GM18519 (cell line): ENCODE measurements around the gene PAX2.

Source experiments
- ATAC-seq: cut with Tn5 transposase; IDR thresholded peaks from one replicate; pipeline ENCODE4 v1.9.1; 2021; ENCODE audit warnings: mild to moderate bottlenecking, moderate library complexity; ENCODE audit not compliant: unreplicated experiment, low FRiP score

PAX2 gene

DNA sequence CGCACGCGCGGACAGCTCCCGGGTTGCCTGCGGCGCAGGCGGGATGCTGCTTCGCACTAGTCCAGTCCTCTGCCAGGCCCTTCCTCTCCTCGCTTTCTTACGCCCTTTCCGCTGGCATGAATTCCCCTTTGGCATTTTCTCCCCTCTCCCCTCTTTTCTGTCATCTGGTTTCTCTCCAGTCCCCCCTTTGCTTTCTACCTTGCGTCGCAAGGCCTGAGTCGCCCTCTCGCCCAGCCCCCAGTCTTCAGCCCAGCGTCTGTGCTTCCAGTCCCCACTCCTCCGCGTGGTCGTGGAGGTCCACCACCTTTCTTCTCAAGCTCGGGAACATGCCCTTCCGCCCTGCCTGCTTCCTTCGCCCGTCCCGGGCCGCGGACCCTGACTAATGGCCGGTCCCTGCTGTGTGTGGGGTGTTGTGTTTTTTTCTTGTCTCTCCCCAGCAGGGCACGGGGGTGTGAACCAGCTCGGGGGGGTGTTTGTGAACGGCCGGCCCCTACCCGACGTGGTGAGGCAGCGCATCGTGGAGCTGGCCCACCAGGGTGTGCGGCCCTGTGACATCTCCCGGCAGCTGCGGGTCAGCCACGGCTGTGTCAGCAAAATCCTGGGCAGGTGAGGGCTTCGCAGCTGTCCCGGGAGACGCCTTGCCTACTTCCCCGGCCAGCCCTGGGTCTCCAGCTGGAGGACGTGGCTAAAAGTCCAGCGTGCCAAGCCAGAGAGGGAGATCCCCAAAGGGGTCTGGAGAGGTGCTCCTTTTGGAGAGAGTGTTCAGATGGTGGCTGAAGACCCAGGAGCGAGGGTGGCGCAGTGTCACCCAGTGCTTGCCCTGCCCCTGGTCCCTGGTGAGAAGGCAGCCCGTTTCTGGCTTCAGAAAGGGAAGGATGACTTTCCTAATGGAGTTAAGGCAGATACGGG, 4.2 kb downstream of the PAX2 start:
- ATAC-seq = no peak

DNA sequence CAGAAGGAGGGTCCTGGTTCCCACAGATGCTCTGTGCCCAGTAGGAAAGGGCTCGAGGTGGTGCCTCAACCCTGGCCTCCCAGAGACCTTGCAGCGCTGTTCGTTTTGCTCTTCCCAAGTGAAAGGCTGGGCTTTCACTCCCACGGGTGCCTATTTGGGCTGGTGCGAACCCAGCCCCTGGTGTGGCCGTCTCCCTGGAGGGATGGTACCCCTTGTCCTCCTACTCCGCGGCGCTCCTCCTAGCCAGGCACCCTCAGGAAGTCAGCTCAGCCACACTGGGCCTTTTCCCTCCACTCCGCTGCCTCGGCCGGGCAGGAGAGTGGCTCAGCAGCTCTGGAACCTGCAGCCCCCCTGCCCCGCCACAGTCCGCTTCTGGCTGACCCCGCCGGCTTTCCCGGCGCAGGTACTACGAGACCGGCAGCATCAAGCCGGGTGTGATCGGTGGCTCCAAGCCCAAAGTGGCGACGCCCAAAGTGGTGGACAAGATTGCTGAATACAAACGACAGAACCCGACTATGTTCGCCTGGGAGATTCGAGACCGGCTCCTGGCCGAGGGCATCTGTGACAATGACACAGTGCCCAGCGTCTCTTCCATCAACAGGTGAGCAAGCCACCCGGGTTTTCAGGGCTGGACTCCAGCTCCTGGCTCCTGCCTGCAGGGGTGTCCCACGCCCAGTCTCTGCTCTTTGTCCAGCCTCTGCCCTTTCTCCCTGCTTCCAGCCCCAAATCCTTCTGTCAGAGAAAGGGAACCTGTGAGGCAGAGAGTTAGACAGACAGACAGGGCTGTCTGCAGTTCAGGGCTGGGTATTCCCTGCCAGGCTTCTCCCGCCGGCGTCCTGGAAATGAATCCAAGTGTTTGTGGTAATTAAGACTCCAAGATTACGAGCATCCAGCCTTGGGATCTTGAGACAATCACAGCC, 5.2 kb downstream of the PAX2 start:
- no peak for ATAC-seq

DNA sequence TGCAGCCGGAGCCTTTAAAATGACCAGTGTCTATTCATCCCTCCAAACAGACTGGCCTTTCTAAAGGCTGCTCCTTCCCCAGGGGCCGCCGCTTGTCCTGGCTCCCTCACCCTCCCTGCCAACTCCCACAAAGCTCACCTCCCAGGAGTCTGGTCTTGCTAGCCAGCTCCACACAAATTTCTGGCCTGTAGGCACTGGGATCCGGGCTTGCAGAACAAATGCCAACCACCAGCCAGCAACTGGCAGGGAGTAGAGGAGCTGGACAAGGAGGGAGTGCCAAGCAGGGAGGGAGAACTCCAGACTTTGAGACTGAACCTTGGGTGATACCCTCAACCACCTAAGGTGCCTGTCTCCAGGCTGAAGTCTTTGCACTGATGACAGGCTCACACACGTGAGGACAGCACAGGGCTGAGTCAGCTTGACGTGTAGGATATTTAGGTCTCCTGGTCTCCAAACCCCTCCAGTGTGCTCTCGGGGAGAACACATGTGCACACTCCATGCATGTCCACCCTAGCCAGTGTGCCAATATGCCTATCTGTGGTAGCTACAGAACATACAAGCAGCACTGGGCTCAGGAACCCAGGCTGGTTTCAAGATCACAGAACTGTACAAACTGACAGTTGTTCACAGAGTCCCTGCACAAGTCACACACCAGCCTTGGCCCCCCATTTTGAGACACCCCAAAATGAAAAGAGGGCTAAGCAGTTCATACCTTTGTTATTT, 6.0 kb downstream of the PAX2 start:
- ATAC-seq = no peak

DNA sequence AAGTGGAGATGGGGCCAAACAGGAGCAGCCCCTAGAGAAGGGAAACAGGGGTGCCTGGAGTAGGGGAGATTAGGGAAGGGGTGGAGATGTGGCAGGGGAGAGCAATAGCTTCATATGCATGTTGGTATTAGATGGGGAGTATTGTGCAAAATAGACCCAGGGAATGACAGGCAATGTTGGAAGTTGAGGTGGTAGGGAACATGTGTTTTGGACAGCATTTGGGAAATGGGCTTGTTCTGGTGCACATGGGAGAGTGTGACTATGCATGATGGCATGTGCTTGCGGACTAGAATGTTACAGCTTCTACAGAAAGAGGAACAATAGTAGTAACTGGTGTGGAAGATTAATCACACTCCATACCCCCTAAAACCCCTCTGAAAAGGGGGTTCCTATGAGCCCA, 10.4 kb downstream of the PAX2 start:
- ATAC-seq = no peak

DNA sequence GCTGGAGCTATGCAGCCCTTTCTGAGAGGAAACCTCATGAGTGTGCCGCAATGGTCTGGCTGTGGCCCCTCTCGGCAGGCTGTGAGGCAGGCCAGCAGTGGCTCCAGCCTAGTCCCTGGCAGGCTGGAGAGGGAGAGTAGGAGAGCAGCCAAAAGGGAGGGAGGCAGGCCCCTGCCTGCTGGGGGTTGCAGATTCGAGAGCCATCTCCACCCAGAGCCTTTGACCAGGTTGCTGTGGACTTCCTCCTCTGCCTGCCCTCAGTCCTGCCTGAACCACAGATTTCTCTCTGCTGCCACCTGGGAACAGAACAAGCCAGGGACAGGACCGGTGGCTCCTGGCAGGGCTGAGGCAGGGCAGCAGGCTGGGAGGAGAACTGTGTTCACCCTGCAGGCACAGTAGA, 13.9 kb downstream of the PAX2 start:
- ATAC-seq = no peak

DNA sequence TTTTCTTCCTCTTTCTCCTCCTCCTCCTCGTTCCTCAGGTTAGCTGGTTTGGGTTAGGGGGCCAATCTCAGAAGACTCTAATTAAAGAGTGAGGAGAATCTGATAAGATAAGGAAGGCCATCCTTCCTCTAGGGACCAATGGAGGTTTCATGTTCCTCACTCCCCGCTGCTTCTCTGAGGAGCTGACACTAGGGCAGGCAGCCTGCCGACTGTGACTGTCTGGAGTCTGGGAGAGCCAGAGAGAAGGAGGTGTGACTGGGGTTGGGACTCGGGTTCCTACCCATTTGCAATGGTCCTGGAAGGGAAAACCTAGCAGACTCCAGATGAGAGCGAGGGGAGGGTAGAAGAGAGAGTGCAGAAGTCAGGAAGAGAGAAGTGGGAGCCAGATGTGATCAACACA, 15.3 kb downstream of the PAX2 start:
- no peak for ATAC-seq

DNA sequence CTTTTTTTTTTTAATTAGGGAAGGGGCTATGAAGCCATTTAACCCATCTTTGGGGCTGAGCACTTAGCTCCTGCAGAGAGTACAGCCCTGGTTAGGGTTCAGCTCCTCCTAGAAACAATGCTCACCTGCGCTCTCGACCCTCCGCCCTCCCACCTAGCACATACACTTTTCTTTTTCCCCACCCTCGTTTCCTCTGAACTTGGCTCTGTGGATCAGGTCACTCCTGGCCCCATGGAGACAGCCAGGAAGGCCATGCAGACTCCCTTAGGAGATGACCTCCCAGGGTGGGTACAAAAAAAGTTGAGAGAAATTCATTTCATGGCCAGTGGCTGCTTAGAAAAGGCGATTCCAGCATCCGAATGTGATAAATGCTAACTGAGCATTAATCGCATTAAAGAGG, 15.8 kb downstream of the PAX2 start:
- no peak for ATAC-seq

DNA sequence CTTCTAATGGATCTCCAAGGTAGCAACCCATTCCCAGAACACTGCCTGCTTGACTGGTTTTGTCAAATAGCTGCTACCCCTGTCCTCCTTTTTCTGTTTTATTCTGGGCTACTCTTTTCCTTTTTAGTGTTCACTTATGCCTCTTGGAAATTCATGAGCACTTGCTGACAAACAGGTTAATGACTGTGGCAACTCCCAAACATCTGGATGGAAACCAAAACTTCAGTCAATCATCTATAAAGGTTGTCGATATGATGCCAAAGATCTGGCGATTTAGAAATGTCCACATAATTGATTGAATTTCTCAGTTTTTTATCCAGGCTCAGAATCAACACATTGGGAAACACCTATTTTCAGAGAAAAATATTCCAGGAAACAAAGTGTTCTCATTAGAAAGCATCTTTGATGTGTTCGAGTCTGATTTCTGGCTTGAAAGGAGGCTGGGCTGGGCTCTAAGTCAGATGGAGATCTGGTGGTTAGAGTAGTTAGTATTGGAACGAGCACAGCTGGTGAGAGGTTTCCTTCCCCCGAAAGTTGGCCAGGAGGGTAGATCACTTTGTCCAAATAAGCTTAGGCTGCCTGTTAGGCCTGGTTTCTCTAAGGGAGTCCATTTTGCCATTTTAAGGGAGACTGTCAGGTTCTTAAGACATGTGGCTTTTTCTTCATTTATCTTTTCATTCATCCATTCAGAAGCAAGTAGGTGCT, 17.8 kb downstream of the PAX2 start:
- ATAC-seq = no peak

DNA sequence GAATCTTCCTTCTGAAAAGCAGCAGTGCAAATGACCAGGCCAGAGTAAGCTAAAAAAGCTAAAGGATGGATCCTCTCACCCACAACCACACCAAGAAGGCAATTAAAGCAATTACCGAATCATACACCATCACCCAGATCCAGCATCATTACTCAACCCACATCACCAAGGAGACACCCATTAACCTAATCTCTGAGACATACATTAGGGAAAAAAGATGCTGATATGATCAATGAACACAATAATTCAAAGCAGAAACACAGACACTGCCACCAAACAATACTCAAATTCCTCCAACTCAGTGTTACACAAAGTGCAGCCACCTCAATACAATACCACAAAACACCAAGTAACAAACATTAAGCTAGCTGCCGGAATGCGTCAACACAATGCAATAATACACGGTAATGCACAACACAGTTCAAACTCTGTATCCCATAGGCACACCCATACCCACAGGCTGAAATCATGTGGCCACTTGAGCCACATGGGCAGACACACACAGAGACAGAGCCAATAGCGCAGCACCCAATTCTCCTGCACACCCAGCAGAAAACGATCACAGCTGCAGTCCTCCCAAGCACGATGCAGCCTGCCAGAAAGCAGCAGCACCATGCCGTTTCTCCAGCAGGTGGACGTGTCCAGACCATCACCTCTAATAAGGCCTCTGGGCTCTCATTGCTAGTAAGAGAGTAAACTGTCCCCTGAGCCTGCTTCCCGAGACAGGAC, 21.5 kb downstream of the PAX2 start:
- no peak for ATAC-seq

DNA sequence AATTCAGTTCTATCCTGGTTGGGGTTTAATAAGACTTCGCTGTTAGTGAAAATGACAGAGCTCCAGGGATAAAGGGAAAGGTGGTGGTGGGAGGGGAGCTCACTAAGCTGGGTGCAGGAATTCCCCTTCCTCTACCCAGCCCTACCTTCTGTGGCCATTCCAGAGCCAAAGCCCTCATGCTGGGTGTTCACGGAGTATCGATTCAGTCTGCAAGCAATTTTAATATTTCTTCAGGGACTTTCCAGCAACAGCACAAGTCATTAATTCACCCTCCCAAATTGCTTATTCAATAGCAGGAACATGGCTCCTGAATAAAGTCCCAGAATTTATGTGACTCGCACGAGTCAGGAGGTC, 22.0 kb downstream of the PAX2 start:
- ATAC-seq = no peak

DNA sequence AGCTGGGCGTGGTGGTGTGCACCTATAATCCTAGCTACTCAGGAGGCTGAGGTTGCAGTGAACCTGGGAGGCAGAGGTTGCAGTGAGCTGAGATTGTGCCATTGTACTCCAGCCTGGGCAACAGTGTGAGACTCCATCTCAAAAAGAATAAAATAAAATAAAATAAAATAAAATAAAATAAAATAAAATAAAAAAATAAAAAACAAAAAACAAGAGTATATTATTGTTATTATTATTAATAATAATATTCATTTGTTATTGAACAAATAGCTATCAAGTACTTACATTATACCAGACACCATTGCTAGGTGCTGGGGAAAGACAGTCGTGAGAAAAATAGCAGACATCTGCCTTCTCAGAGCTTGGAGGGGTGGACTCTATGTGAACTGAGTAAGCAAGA, 24.1 kb downstream of the PAX2 start:
- ATAC-seq = no peak

DNA sequence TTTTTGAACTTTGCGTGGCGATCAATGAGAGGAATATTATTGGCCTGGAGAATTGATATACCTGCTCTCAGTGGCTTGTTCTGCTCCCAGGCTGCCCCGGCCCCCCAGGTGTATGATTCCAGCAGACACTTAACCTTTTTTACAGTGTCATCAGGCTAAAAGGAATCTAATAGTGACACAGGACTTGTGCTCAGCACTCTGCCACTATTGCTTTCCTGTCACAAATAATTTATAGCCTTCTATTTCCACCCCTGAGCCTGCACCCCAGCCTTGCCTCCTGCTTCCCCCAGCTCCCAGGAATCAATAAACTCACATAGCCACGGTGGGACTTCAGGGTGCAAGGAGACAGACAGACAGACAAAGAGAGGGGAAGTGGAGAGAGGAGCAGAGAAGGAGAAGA, 28.3 kb downstream of the PAX2 start:
- ATAC-seq = no peak

DNA sequence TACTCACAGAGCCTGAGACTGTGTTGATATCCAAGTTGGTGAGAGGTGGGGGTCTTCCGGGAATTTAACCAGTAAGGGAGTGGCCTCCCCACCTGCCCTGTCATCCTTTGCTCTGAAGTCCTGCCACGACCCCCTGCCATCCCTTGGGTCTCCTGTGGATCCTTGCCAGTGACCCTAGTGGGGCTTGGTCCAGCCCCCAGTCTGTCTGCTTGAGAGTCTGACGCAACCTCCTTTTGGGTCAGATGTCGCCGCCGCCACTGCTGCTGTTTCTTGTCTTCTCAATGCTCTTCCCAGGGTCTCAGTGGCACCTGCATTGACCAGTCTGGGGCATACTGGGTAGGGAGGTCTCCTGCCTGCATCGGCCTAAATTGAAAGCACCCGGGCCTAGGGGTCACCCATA, 28.8 kb downstream of the PAX2 start:
- ATAC-seq = no peak

DNA sequence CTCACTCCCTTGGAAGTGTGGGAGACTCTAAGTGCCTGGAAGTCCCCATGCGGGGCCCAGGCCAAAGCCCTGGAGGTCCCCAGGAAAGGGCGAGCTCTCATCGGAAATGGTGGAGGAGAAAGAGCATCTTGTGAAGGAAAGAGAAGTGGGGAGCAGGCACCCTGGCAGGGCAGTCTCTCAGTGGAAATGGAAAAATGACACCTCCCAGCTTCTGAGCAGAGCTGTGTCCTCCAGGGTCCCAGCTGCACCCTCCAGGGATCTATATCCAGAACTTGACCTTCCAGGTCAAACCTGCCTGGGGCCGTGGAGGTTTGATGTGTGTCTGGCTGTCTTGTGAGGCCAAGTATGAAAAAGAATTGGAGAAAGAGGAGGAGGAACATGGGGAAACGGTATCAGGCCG, 29.5 kb downstream of the PAX2 start:
- ATAC-seq = no peak

DNA sequence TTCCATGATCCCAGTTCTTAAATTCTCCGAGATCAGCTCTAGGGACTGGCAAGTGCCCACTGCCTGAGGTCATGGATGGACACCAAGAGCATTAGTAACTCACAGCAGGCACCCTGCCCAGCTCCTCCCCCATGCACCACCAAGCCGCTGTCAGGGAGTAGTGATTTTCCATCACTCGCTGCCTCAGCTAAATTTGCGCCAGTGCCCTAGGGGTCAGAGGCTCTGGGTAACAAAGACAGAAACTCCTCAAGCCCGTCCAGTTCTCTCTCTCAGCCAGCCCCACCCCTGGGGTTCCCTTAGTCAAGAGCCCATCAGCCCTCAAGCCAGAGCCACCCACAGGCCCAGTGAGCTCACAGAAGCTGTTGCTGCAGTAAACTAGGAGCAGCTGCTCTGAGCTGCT, 30.0 kb downstream of the PAX2 start:
- ATAC-seq = no peak

DNA sequence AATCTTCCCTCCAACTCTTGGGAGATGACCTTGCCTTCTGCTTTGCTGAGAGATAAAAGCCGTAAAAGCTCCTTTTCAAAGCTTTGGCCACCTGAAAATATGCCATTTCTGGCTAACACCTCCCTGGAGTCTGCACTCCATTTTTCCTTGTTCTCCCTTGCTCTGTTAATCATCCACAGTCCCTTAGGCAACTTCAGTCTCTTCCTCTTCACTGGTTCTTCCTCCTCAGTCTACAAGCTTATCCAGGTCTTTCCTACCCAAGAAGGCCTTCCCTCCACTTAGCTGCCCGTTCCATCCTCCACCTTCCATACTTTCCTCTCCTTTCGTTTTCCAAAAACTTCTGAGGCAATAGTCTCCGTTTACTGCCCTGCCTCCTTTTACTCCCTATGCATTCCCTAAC, 30.5 kb downstream of the PAX2 start:
- no peak for ATAC-seq

DNA sequence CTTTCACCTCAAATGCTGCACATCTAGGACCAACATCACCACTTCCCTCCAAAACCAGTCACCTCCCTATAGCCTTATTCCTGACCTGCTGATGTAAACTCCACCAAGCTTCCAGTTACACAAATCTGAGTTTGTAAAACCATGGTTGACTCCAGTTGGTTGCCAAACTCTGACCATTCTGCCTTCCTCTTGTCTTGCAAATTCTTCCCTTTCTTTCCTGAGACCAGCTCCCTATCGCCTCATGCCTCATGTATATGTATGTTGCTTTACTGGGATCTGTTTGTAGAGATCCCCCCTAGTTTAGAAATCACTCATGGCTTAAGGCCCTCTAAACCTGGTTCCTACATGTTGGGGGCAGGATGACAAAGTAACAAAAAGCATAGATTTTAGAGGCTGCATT, 31.3 kb downstream of the PAX2 start:
- ATAC-seq = no peak

DNA sequence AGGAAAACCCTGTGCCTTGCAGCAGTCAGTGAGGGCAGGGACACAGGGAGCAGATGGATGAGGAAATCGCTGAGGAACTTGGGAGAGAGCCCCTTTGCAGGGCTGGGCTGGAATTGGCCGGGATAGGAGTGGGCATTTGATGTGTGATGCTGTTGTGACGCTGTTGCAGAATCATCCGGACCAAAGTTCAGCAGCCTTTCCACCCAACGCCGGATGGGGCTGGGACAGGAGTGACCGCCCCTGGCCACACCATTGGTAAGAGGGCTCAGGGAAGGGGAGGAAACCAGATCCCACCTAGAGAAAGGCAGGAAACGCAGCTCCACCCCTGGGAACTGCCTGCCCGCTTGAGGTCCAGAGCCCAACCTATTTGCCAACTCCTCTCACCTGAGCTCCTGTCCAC, 33.9 kb downstream of the PAX2 start:
- no peak for ATAC-seq

DNA sequence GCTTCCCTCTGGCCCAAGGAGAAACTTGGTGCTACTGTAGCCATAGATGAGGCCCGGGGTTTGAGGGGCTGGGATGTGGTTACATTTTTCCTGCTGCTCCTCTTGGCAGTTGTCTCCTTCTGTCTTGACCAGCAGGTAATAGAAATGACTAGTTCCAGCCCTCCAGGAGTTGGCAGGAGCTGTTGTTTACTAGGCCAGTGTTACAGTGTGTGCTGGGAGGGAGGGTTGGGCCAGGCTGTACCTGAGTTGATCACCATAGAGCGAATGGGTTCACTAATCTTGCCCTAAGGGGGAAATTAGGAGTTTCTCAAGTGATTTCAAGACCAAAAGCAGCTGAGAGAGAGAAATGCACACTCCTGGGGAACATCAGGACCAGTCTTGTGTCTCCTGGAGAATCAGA, 34.9 kb downstream of the PAX2 start:
- no peak for ATAC-seq

DNA sequence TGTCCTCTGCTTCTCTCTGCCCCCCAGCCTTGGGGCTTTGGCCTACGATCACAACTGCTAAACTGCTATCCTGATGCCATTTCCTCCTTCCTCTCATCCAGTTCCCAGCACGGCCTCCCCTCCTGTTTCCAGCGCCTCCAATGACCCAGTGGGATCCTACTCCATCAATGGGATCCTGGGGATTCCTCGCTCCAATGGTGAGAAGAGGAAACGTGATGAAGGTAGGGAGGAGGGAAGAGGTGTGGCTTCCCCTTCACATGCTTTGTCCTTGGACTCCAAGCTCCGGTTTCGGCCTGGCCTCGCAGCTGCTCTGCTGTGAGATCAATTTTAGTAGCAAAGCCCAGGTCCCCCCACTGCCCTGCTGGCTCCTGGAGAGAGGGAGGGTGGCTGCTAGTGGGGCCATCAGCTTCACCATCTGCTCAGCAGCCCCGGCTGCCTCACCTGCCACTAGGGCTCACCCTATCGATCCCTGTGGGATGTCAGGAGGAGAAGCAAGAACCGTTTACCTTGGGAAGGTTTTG, 35.8 kb downstream of the PAX2 start:
- ATAC-seq = no peak
